Trophoblast cell (in vitro differentiated cells and primary cell): ENCODE data around the gene GP5.

Experiments used
- DNase-seq, 2 donors: peaks; one replicate each; pipeline ENCODE4 v3.0.0-alpha.2; 2016
- H2AFZ ChIP-seq: 2 replicates; pipeline ENCODE4 v1.6.1; 2013; ENCODE audit warnings: low read length, moderate library complexity, mild to moderate bottlenecking; ENCODE audit not compliant: insufficient read depth, poor library complexity
- H2AK5ac ChIP-seq: 2 replicates; pipeline ENCODE4 v1.6.1; 2013; ENCODE audit warnings: mild to moderate bottlenecking, low read length
- H2BK120ac ChIP-seq: 2 replicates; pipeline ENCODE4 v1.6.1; 2013; ENCODE audit warnings: low read length, mild to moderate bottlenecking, moderate library complexity; ENCODE audit not compliant: insufficient read depth, poor library complexity
- H2BK12ac ChIP-seq: 2 replicates; pipeline ENCODE4 v1.6.1; 2013; ENCODE audit warnings: mild to moderate bottlenecking, low read length, moderate library complexity
- H2BK5ac ChIP-seq: 2 replicates; pipeline ENCODE4 v1.6.1; 2013; ENCODE audit warnings: low read length, low read depth, moderate library complexity, mild to moderate bottlenecking; ENCODE audit not compliant: poor library complexity
- H3K14ac ChIP-seq: 2 replicates; pipeline ENCODE4 v1.6.1; 2013; ENCODE audit warnings: mild to moderate bottlenecking, low read length
- H3K18ac ChIP-seq: 2 replicates; pipeline ENCODE4 v1.6.1; 2013; ENCODE audit warnings: mild to moderate bottlenecking, low read length
- H3K23ac ChIP-seq: 2 replicates; pipeline ENCODE4 v1.6.1; 2013; ENCODE audit warnings: low read length
- H3K27ac ChIP-seq: 2 replicates; pipeline ENCODE4 v1.5.1; 2013; ENCODE audit warnings: low read depth, mild to moderate bottlenecking, inconsistent platforms, low read length, moderate library complexity
- H3K27me3 ChIP-seq: 2 replicates; pipeline ENCODE4 v1.6.1; 2013; ENCODE audit warnings: inconsistent platforms, mild to moderate bottlenecking, low read length, moderate library complexity; ENCODE audit not compliant: insufficient read depth
- H3K36me3 ChIP-seq, 2 experiments: 1 replicate in 1 of 2; 2 replicates in 1 of 2; pipeline ENCODE4 v1.6.1; 2013; ENCODE audit warnings: low read length in 2 of 2, mild to moderate bottlenecking in 2 of 2, moderate library complexity in 1 of 2; ENCODE audit not compliant: insufficient read depth in 2 of 2, control insufficient read depth in 1 of 2
- H3K4ac ChIP-seq: 2 replicates; pipeline ENCODE4 v1.6.1; 2013; ENCODE audit warnings: low read depth, mild to moderate bottlenecking, low read length, moderate library complexity
- H3K4me1 ChIP-seq, 2 experiments: 1 replicate in 1 of 2; 2 replicates in 1 of 2; pipeline ENCODE4 v1.6.1; 2013; ENCODE audit warnings: low read length in 2 of 2, mild to moderate bottlenecking in 2 of 2, moderate library complexity in 1 of 2; ENCODE audit not compliant: insufficient read depth in 2 of 2, control insufficient read depth in 1 of 2
- H3K4me2 ChIP-seq: 2 replicates; pipeline ENCODE4 v1.6.1; 2013; ENCODE audit warnings: inconsistent platforms, mild to moderate bottlenecking, low read length, moderate library complexity
- H3K4me3 ChIP-seq: 2 replicates; pipeline ENCODE4 v1.5.1; 2013; ENCODE audit warnings: mild to moderate bottlenecking, low read depth, low read length, inconsistent platforms
- H3K79me1 ChIP-seq: one replicate; pipeline ENCODE4 v1.6.1; 2013; ENCODE audit warnings: low read length
- H3K79me2 ChIP-seq: 2 replicates; pipeline ENCODE4 v1.6.1; 2013; ENCODE audit warnings: low read length, mild to moderate bottlenecking; ENCODE audit not compliant: control insufficient read depth, insufficient read depth, poor library complexity
- H3K9ac ChIP-seq: 2 replicates; pipeline ENCODE4 v1.6.1; 2013; ENCODE audit warnings: mild to moderate bottlenecking, low read length
- H3K9me3 ChIP-seq: 2 replicates; pipeline ENCODE4 v1.6.1; 2013; ENCODE audit warnings: low read depth, mild to moderate bottlenecking, control low read depth, inconsistent platforms, low read length; ENCODE audit not compliant: insufficient read depth
- H4K12ac ChIP-seq: 2 replicates; pipeline ENCODE4 v1.6.1; 2013; ENCODE audit warnings: low read depth, mild to moderate bottlenecking, low read length, moderate library complexity
- H4K8ac ChIP-seq: 2 replicates; pipeline ENCODE4 v1.6.1; 2013; ENCODE audit warnings: low read depth, mild to moderate bottlenecking, low read length, moderate library complexity
- H4K91ac ChIP-seq: one replicate; pipeline ENCODE4 v1.6.1; 2013; ENCODE audit warnings: low read depth, mild to moderate bottlenecking, low read length, moderate library complexity
- WGBS: extraction: QIAGEN DNeasy Blood & Tissue Kit; methylation state at CpG from one replicate; pipeline ENCODE4 v1.1.7; 2013; ENCODE audit warnings: missing lambda C conversion rate; ENCODE audit not compliant: insufficient read length, insufficient coverage; ENCODE audit errors: extremely low coverage; 5-methylcytosine and 5-hydroxymethylcytosine counted together

Gene GP5

GRCh38 chr3:194380326-194380725, 18.7 kb downstream of the GP5 start:
- no peaks in the 10 kb centered on the region for H3K36me3 ChIP-seq
- H3K23ac ChIP-seq: no peak overlapping the region
- H3K27ac ChIP-seq: no peak overlapping the region
- H3K79me2 ChIP-seq: no peaks in the 10 kb centered on the region
- WGBS: no CpG with 5 or more reads among the region's 7 CpGs
- H4K8ac ChIP-seq: no peak overlapping the region
- no peak overlapping the region for H2AFZ ChIP-seq
- H3K9me3 ChIP-seq: no peaks in the 10 kb centered on the region
- no peak overlapping the region for H3K18ac ChIP-seq
- H3K4me1 ChIP-seq: peaks cover 0 to 2% of the 10 kb centered on the region in 2 experiments
- no peak overlapping the region for H3K4me2 ChIP-seq
- H4K12ac ChIP-seq: no peak overlapping the region
- no peak overlapping the region for H3K4ac ChIP-seq
- no peak overlapping the region for H2BK120ac ChIP-seq
- no peaks in the 10 kb centered on the region for H3K27me3 ChIP-seq
- H2BK5ac ChIP-seq: no peak overlapping the region
- H2AK5ac ChIP-seq: no peak overlapping the region
- no peak overlapping the region for H3K4me3 ChIP-seq
- no peak overlapping the region for H3K9ac ChIP-seq
- H3K14ac ChIP-seq: no peak overlapping the region
- DNase-seq: no peak
- H3K79me1 ChIP-seq: no peaks in the 10 kb centered on the region
- H2BK12ac ChIP-seq: no peak overlapping the region
- no peak overlapping the region for H4K91ac ChIP-seq

- Histone ChIP-seq H4K8ac (no peak overlapping the region), H2BK5ac (no peak overlapping the region), H3K79me1 (no peaks in the 10 kb centered on the region), H3K23ac (no peak overlapping the region), H2BK120ac (no peak overlapping the region), H3K27me3 (no peaks in the 10 kb centered on the region), H3K79me2 (no peaks in the 10 kb centered on the region), H3K4ac (no peak overlapping the region), H2AFZ (no peak overlapping the region), H3K4me2 (no peak overlapping the region), H3K9me3 (no peaks in the 10 kb centered on the region), H3K9ac (no peak overlapping the region), H3K14ac (no peak overlapping the region), H4K12ac (no peak overlapping the region), H3K4me1 (peaks cover 0 to 2% of the 10 kb centered on the region in 2 experiments), H2AK5ac (no peak overlapping the region), H3K18ac (no peak overlapping the region), H2BK12ac (no peak overlapping the region), H4K91ac (no peak overlapping the region), H3K36me3 (no peaks in the 10 kb centered on the region), H3K4me3 (no peak overlapping the region), H3K27ac (no peak overlapping the region)
- no peak for DNase-seq
- WGBS: no CpG with 5 or more reads among the region's 9 CpGs
Observed at GRCh38 chr3:194379651-194380050, 19.4 kb downstream of the GP5 start.

DNA sequence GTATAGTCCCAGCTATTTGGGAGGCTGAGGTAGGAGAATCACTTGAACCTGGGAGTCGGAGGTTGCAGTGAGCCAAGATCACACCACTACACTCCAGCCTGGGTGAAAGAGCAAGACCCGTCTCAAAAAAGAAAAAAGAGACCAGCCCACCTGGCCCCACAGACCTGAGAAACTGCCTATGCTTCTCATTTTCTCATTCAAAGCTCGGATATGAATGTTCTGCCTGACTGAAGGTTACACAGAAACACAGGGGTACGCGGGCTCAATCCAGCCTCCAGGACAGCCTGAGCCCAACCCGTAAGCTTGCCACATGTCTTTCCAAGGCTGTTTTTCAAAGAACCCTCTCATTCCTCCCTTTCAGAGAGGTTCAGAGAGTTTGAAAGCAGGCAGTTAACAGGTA, 19.8 kb downstream of the GP5 start:
- Histone ChIP-seq H2AFZ (no peak overlapping the region), H3K9ac (no peak overlapping the region), H2AK5ac (no peak overlapping the region), H3K4me1 (peaks cover 0 to 2% of the 10 kb centered on the region in 2 experiments), H3K18ac (no peak overlapping the region), H3K4ac (no peak overlapping the region), H3K23ac (no peak overlapping the region), H3K79me1 (no peaks in the 10 kb centered on the region), H2BK5ac (no peak overlapping the region), H3K27ac (no peak overlapping the region), H4K12ac (no peak overlapping the region), H2BK120ac (no peak overlapping the region), H3K36me3 (no peaks in the 10 kb centered on the region), H2BK12ac (no peak overlapping the region), H3K4me3 (no peak overlapping the region), H4K91ac (no peak overlapping the region), H3K4me2 (no peak overlapping the region), H3K9me3 (no peaks in the 10 kb centered on the region), H3K14ac (no peak overlapping the region), H3K79me2 (no peaks in the 10 kb centered on the region), H3K27me3 (no peaks in the 10 kb centered on the region), H4K8ac (no peak overlapping the region)
- no peak for DNase-seq
- no CpG with 5 or more reads among the region's 6 CpGs for WGBS

GRCh38 chr3:194377708-194378107, 21.4 kb downstream of the GP5 start:
- H3K18ac ChIP-seq: no peak overlapping the region
- H4K91ac ChIP-seq: no peak overlapping the region
- no peak overlapping the region for H3K9ac ChIP-seq
- H3K14ac ChIP-seq: no peak overlapping the region
- DNase-seq: no peak
- no peak overlapping the region for H3K27ac ChIP-seq
- no peaks in the 10 kb centered on the region for H3K36me3 ChIP-seq
- H4K8ac ChIP-seq: no peak overlapping the region
- H3K23ac ChIP-seq: no peak overlapping the region
- no peak overlapping the region for H2AK5ac ChIP-seq
- no peak overlapping the region for H2AFZ ChIP-seq
- H3K27me3 ChIP-seq: no peaks in the 10 kb centered on the region
- H2BK5ac ChIP-seq: no peak overlapping the region
- H3K79me2 ChIP-seq: no peaks in the 10 kb centered on the region
- WGBS: no CpG with 5 or more reads among the region's 1 CpG
- H3K4ac ChIP-seq: no peak overlapping the region
- H3K4me1 ChIP-seq: peaks cover 0 to 2% of the 10 kb centered on the region in 2 experiments
- H2BK12ac ChIP-seq: no peak overlapping the region
- H4K12ac ChIP-seq: no peak overlapping the region
- no peaks in the 10 kb centered on the region for H3K79me1 ChIP-seq
- no peak overlapping the region for H3K4me3 ChIP-seq
- no peaks in the 10 kb centered on the region for H3K9me3 ChIP-seq
- no peak overlapping the region for H3K4me2 ChIP-seq
- no peak overlapping the region for H2BK120ac ChIP-seq
